BJ (cell line): Measurements from ENCODE around the gene ZYX. TPM values are rescaled to one million over a fixed set of nuclear protein-coding genes. Genes with fewer than 3 reads are reported as not detected.

ENCODE experiments used
- CTCF ChIA-PET: fragments of 350-600 bp; formaldehyde crosslinking; extraction: SDS; loops from one replicate; lab custom pipeline; 2021; ENCODE audit warnings: antibody characterized with exemption, inconsistent platforms; lab: Yijun Ruan, JAX
- POLR2A ChIA-PET: fragments of 300-600 bp; sonication (Branson Sonifier 250); formaldehyde crosslinking; extraction: SDS; loops from one replicate; lab custom pipeline; 2021; ENCODE audit warnings: antibody characterized with exemption; lab: Charles Lee
- DNase-seq: peaks from one replicate; pipeline ENCODE4 v3.0.0-alpha.2; 2011; ENCODE audit warnings: low read depth
- H3K27me3 ChIP-seq: 2 replicates; pipeline ENCODE4 v1.6.0; 2011; ENCODE audit warnings: low read length; ENCODE audit not compliant: control insufficient read depth, insufficient read depth
- H3K36me3 ChIP-seq: 2 replicates; pipeline ENCODE4 v1.5.1; 2011; ENCODE audit warnings: low read length; ENCODE audit not compliant: control insufficient read depth, insufficient read depth
- H3K4me3 ChIP-seq: 2 replicates; pipeline ENCODE4 v1.5.1; 2011; ENCODE audit warnings: low read depth, mild to moderate bottlenecking, control low read depth, low read length
- polyA plus RNA-seq: library from polyadenylated mRNA; depleted of rRNA; stranded (reverse); fragments of >200 nt; gene quantifications from 2 replicates; pipeline ENCODE4 v1.2.3, GENCODE V29; 2011
- TF ChIP-seq, protein P1 (sequence below): IDR thresholded peaks from 2 replicates; pipeline ENCODE4 v1.5.1; 2011; ENCODE audit warnings: low read depth, mild to moderate bottlenecking, control low read depth, inconsistent platforms, low read length, moderate library complexity; ENCODE audit not compliant: insufficient read depth

The ZYX gene
- polyA plus RNA-seq, 1 experiment, result 69.9 TPM

DNA sequence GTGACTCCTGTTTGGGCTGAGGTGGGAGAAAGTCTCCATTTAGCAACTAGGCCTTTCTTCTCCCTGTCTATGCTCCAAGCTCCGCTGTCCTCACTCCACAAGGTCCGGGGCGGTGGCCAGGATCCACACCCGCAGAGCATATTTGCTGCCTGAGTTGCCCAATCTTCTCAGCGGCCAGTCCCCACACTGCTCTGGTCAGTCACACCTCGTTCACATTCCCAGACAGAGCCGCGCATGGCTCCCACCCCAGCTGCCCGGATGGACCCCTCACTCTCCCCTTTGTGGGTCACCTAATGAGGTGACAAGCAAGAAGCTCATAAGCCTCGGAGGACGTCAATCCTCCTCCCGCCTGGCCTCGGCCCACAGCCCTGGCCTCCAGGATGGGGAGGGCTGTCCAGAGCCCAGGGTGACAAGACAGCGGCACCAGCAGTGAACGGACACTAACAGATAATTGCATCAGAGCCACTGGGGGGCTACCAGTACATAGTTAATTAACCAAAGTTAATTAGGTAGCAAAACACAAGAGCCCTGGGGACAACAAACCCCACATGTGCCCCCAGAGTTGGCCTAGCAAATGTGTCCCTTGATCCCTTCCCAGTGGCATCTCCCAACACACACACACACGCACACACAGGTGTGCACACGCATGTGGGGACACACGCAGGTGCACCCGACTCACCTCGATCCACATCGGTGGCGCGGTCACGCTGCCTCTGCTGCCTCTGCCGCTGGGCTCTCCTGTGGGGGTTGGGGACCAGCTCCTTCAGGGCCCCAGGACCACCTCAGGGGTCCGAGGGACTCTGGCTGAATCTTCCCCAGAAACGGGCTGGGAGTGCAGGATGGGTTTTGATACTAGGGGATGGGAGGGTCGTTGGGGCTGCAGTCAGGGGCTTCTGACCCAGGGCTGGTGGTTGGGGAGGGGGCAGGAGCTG lies 15.7 kb downstream of the ZYX start:
- TF ChIP-seq, protein P1, sequence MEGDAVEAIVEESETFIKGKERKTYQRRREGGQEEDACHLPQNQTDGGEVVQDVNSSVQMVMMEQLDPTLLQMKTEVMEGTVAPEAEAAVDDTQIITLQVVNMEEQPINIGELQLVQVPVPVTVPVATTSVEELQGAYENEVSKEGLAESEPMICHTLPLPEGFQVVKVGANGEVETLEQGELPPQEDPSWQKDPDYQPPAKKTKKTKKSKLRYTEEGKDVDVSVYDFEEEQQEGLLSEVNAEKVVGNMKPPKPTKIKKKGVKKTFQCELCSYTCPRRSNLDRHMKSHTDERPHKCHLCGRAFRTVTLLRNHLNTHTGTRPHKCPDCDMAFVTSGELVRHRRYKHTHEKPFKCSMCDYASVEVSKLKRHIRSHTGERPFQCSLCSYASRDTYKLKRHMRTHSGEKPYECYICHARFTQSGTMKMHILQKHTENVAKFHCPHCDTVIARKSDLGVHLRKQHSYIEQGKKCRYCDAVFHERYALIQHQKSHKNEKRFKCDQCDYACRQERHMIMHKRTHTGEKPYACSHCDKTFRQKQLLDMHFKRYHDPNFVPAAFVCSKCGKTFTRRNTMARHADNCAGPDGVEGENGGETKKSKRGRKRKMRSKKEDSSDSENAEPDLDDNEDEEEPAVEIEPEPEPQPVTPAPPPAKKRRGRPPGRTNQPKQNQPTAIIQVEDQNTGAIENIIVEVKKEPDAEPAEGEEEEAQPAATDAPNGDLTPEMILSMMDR, result no peak
- ChIA-PET POLR2A (interaction anchor here (1.0 kb wide), 1 partner anchor 11 kb away, joined by 4 read pairs; no protein-coding TSS in a partner anchor), CTCF (interaction anchor here (0.7 to 2.6 kb wide), 6 partner anchors 13 to 98 kb away, joined by 3 to 7 read pairs (median 4); no protein-coding TSS in a partner anchor)
- Histone ChIP-seq H3K36me3 (peaks cover 2% of the 10 kb centered on the region; the same call in 1 of the 2 replicates), H3K4me3 (no peak overlapping the region), H3K27me3 (no peaks in the 10 kb centered on the region)
- no peak for DNase-seq

DNA sequence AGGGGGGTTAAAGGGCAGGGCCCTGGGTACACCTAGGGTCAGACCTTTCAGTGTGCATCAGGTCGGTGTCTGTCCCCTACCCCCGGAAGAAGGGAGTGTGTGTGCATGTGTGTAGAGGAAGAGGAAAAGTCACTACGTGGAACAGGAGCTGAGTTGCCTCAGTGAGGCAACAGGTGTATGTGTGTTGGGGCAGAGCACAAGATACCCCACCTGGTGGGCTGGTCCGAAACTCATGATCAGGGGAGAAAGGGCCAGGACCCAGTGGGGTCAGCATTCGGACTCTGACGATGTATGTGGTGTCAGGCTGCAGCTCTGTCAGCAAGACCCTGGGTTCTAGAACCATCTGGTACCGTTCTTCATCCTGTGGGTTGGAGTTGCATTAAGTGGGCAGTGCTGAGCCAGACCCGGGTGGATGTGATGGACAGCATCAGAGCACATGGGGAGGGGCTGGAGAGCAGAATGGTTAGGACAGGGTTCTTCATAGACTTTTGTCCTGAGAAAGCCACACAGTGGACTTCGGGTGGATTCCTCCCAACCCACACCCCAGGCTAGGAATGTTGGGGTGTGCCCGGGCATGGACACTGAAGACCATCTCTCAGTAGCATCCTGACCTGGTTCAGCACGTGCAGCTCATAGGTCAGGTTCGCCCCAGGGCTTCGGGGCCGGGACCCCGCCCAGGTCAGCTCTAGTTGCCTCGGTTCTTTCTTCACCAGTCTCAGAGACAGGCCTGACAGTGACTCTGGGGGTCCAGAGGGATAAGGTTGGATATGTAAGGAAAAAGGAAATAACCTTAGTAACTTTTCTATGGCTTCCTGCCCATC lies 16.8 kb downstream of the ZYX start:
- H3K27me3 ChIP-seq, result no peaks in the 10 kb centered on the region
- TF ChIP-seq, protein P1, result no peak
- H3K36me3 ChIP-seq, result peaks cover under 1% of the 10 kb centered on the region; the same call in 1 of the 2 replicates
- no peak overlapping the region for H3K4me3 ChIP-seq
- ChIA-PET POLR2A (no interaction called here), CTCF (interaction anchor here (1.5 kb wide), 1 partner anchor 18 kb away, joined by 4 read pairs; no protein-coding TSS in a partner anchor)
- DNase-seq, result no peak

DNA sequence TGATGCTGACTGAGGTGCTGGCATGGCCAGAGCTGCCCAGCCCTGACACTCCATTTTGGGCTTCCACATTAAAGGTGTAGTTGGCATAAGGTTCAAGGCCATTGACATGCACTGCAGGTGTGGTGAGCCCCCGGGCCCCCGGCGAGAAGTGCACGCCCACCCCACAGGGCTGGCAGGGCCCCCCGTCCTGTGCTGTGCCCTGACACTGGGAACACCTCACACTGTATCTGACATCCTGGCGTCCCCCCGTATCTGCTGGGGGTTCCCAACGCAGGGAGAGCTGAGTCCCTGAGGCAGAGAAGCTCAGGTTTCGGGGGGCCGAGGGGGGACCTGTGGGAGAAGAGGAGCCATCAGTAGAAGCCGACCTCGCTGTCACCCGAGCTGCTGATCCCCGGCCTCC lies 17.5 kb downstream of the ZYX start:
- Histone ChIP-seq H3K27me3 (no peaks in the 10 kb centered on the region), H3K4me3 (no peak overlapping the region), H3K36me3 (no peaks in the 10 kb centered on the region)
- ChIA-PET POLR2A (no interaction called here), CTCF (interaction anchor here (1.5 kb wide), 1 partner anchor 17 kb away, joined by 4 read pairs; no protein-coding TSS in a partner anchor)
- DNase-seq, result no peak
- TF ChIP-seq, protein P1, result no peak

DNA sequence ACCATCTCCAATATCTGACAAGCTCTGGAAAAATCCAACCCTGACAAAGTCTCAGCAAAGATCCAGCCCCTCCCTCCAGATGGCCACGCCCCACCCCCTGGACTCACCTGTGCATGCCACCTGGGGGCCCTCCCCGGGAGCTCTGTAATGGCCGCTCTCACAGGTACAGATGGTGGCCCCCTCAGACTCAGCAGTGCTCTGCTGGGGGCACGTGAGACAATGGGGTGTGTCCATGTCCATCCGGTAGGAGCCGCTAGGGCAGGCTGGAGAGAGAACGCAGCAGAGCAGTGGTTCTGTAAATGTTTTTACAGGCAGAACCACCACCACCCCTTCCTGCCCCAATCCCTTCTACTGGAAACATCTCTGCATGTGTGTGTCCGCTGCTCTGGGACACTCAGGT lies 18.0 kb downstream of the ZYX start:
- no peaks in the 10 kb centered on the region for H3K36me3 ChIP-seq
- no peaks in the 10 kb centered on the region for H3K27me3 ChIP-seq
- TF ChIP-seq, protein P1, result no peak
- POLR2A ChIA-PET, result no interaction called here
- no peak overlapping the region for H3K4me3 ChIP-seq
- CTCF ChIA-PET, result no interaction called here
- DNase-seq, result no peak
